Stimulated activated naive CD4-positive, alpha-beta T cell (primary cell): Measurements from ENCODE around the gene ATOH8.
"Not testable (repeated sequence)": the region's sequence is repeated elsewhere in the genome, so short reads cannot be mapped to it uniquely, and the experiment has no call there.

ENCODE experiments used
- DNase-seq, 6 experiments: peaks; one replicate each; lab custom pipeline; 2025; lab: John Stamatoyannopoulos, UW

ATOH8 gene

DNA sequence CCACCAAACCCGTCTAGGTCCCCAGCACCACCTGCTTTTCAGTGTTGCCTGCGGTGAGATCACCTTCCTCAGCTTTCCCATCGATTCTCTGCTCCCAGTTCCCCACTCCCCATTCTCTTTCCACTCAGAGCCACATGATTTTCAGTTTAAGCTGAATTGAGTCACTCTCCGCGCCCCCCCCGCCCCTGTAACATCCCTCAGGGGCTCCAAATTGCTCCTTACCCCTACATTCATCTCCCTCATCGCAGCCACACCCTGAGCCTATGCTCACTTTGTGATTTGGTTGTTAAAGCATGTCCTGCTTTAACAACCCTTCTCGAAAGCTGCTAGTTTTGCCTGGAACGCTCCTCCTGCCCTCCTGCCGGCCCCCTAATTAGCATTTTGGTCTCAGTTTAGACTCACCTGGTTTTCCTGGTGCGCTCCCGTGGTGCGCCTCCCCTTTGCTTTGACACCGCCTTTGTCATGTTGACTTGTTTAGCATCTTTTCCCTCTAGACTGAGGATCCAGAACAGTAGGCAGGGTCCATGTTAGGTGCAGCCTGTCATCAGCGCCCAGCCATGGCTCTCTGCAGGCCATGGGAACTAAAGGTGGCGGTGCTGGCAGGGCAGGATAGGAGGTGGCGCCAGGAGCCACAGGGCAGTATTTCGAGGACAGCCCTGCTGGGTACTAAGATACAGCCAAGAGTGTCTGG is 74.2 kb downstream of the ATOH8 start:
- no peak for DNase-seq

GRCh38 chr2:85828725-85829124 is 74.9 kb downstream of the ATOH8 start:
- no peak for DNase-seq

DNA sequence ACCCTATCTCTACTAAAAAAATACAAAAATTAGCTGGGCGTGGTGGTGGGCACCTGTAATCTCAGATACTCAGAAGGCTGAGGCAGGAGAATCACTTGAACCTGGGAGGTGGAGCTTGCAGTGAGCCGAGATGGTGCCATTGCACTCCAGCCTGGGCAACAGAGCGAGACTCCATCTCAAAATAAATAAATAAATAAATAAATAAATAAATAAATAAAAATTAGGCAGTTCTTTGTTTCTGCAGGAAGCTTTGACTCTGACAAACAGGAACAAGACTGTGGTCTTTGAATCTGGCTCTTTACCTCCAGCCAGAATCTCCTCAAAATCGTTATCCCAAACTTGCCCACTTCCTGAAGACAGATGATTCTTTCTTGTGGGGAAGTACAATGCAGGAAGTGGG is 75.6 kb downstream of the ATOH8 start:
- not testable (repeated sequence) for DNase-seq

DNA sequence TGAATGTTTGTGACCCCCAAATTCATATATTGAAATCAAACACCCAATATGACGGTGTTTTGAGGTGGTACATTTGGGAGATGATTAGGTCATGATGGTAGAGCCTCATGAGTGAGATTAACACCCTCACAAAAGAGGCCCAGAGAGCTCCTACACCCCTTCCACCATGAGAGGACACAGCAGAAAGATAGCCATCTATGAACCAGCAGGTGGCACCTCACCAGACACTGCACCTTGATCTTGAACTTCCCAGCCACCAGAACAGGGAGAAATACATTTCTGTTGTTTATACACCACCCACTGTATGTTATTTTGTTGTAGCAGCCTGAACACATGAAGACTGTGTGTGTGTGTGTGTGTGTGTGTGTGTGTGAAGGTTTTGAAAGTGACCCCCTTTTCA is 76.9 kb downstream of the ATOH8 start:
- DNase-seq = no peak

DNA sequence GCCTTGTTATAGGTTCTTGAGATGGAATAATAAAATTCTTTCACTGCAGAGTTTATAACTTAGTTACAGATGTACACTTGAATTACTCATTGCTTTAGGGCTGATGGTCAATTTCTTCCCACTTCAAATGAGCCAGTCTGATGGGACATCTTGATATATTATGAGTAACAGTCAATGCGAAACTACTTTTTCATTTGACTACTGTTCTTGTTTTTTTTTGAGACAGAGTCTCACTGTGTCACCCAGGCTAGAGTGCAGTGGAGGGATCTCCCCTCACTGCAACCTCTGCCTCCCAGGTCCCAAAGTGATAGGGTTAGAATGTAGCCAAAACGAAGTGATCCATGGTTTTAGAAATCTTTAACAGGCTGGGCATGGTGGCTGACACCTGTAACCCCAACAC is 77.9 kb downstream of the ATOH8 start:
- DNase-seq = no peak

DNA sequence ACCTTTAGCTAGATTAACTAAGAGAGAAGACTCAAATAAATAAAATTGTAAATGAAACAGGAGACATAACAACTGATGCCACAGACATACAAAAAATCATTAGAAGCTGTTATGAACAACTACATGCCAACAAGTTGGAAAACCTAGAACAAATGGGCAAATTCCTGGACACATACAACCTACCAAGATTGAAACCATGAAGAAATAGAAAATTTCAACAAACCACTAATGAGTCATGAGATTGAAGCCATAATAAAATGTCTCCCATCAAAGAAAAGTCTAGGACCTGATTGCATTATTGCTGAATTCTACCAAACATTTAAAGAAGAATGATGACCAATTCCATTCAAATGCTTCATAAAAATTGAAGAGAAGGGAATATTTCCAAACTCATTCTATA is 80.7 kb downstream of the ATOH8 start:
- DNase-seq = no peak
